Naive B cell (primary cell): ENCODE data around the gene AHSP. TPM values are rescaled to one million over a fixed set of nuclear protein-coding genes. Genes with fewer than 3 reads are reported as not detected.
"Not testable (repeated sequence)": the region's sequence is repeated elsewhere in the genome, so short reads cannot be mapped to it uniquely, and the experiment has no call there.

Experiments used
- ATAC-seq, 2 donors: fragments of 150-1000 bp; cut with Tn5 transposase; 2 replicates each; pipeline ENCODE4 v1.10.0; 2021; ENCODE audit warnings: low read depth in 2 of 2, mild to moderate bottlenecking in 2 of 2, moderate library complexity in 2 of 2
- DNase-seq: peaks from one replicate; pipeline ENCODE4 v3.0.0; 2022
- H3K27ac Mint-ChIP-seq, 6 donors: one replicate each; pipeline ENCODE4 v1.8.0; 2020 to 2022; ENCODE audit warnings: mild to moderate bottlenecking in 6 of 6, mixed read lengths in 6 of 6, moderate library complexity in 5 of 6, inconsistent platforms in 2 of 6
- H3K27me3 Mint-ChIP-seq, 3 donors: one replicate each; pipeline ENCODE4 v1.8.0; 2021 to 2022; ENCODE audit warnings: mixed read lengths in 3 of 3, mild to moderate bottlenecking in 1 of 3
- H3K36me3 Mint-ChIP-seq, 2 donors: one replicate each; pipeline ENCODE4 v1.8.0; 2020 to 2022; ENCODE audit warnings: mixed read lengths in 2 of 2, inconsistent platforms in 1 of 2, mild to moderate bottlenecking in 1 of 2
- H3K4me1 Mint-ChIP-seq, 3 donors: one replicate each; pipeline ENCODE4 v1.8.0; 2020 to 2022; ENCODE audit warnings: mixed read lengths in 3 of 3, inconsistent platforms in 1 of 3, mild to moderate bottlenecking in 1 of 3, moderate library complexity in 1 of 3
- H3K4me3 Mint-ChIP-seq, 8 donors: one replicate each; pipeline ENCODE4 v1.8.0; 2020 to 2022; ENCODE audit warnings: mild to moderate bottlenecking in 8 of 8, mixed read lengths in 8 of 8, moderate library complexity in 8 of 8, inconsistent platforms in 2 of 8
- H3K9me3 Mint-ChIP-seq, 7 donors: one replicate each; pipeline ENCODE4 v1.8.0; 2020 to 2022; ENCODE audit warnings: mixed read lengths in 7 of 7, mild to moderate bottlenecking in 5 of 7, inconsistent platforms in 2 of 7, moderate library complexity in 1 of 7
- polyA plus RNA-seq, 6 donors: library from polyadenylated mRNA; unstranded; fragments of 300-500 nt; fragmentation: Illumina TruSeq; gene quantifications; one replicate each; pipeline ENCODE4 v1.2.3, GENCODE V29; 2021; ENCODE audit warnings: low read depth in 6 of 6

Gene AHSP
- polyA plus RNA-seq, 6 donors from 2014 or later, result not detected

- DNase-seq (no peak), ATAC-seq (no peak)
- H3K4me1 Mint-ChIP-seq, result peaks cover 0 to 2% (median 2%) of the 10 kb centered on the region in 3 donors
- no peak overlapping the region for H3K4me3 Mint-ChIP-seq
- no peak overlapping the region for H3K27ac Mint-ChIP-seq
- peaks cover 30 to 65% (median 42%) of the 10 kb centered on the region in 3 donors for H3K27me3 Mint-ChIP-seq
- peaks cover 0 to 23% of the 10 kb centered on the region in 2 donors for H3K36me3 Mint-ChIP-seq
- peaks cover 11 to 45% (median 26%) of the 10 kb centered on the region in 7 donors for H3K9me3 Mint-ChIP-seq
Observed at GRCh38 chr16:31542763-31543162, 15.1 kb downstream of the AHSP start.

GRCh38 chr16:31561426-31562233 lies 33.9 kb downstream of the AHSP start:
- DNase-seq (no peak), ATAC-seq (no peak)
- H3K4me3 Mint-ChIP-seq, result no peak overlapping the region
- H3K36me3 Mint-ChIP-seq, result no peaks in the 10 kb centered on the region
- H3K9me3 Mint-ChIP-seq, result peaks cover 0 to 2% (median 0%) of the 10 kb centered on the region in 7 donors
- peaks cover 0 to 2% (median 0%) of the 10 kb centered on the region in 3 donors for H3K4me1 Mint-ChIP-seq
- H3K27ac Mint-ChIP-seq, result no peak overlapping the region
- H3K27me3 Mint-ChIP-seq, result peaks cover 20 to 43% (median 25%) of the 10 kb centered on the region in 3 donors

- Mint-ChIP-seq H3K27me3 (peaks cover 55 to 71% (median 56%) of the 10 kb centered on the region in 3 donors), H3K27ac (no peak overlapping the region), H3K4me1 (peaks cover 8 to 15% (median 12%) of the 10 kb centered on the region in 3 donors), H3K36me3 (peaks cover 0 to 4% of the 10 kb centered on the region in 2 donors), H3K4me3 (peak overlapping the region in 7 of 8 donors; percentile 1 to 77 (median 42)), H3K9me3 (peaks cover 0 to 23% (median 3%) of the 10 kb centered on the region in 7 donors)
- DNase-seq, result no peak
- ATAC-seq, result no peak
Observed at GRCh38 chr16:31568577-31569359, 41.1 kb downstream of the AHSP start.

GRCh38 chr16:31569360-31569717 lies 41.6 kb downstream of the AHSP start:
- no peak overlapping the region for H3K27ac Mint-ChIP-seq
- H3K9me3 Mint-ChIP-seq, result peaks cover 0 to 23% (median 3%) of the 10 kb centered on the region in 7 donors
- H3K36me3 Mint-ChIP-seq, result peaks cover 0 to 4% of the 10 kb centered on the region in 2 donors
- H3K4me3 Mint-ChIP-seq, result peak overlapping the region in 2 of 8 donors; percentile 74 to 77
- peaks cover 8 to 15% (median 12%) of the 10 kb centered on the region in 3 donors for H3K4me1 Mint-ChIP-seq
- DNase-seq, result no peak
- ATAC-seq, result no peak
- H3K27me3 Mint-ChIP-seq, result peaks cover 57 to 66% (median 57%) of the 10 kb centered on the region in 3 donors

GRCh38 chr16:31572821-31573220 lies 45.1 kb downstream of the AHSP start:
- DNase-seq (no peak), ATAC-seq (no peak)
- H3K27me3 Mint-ChIP-seq, result peaks cover 43 to 64% (median 62%) of the 10 kb centered on the region in 3 donors
- H3K9me3 Mint-ChIP-seq, result peaks cover 6 to 41% (median 22%) of the 10 kb centered on the region in 7 donors
- H3K36me3 Mint-ChIP-seq, result peaks cover 11 to 14% of the 10 kb centered on the region in 2 donors
- H3K27ac Mint-ChIP-seq, result no peak overlapping the region
- H3K4me1 Mint-ChIP-seq, result peaks cover 8 to 15% (median 12%) of the 10 kb centered on the region in 3 donors
- H3K4me3 Mint-ChIP-seq, result no peak overlapping the region

GRCh38 chr16:31574159-31574558 lies 46.5 kb downstream of the AHSP start:
- not testable (repeated sequence) for DNase-seq, ATAC-seq, H3K27ac Mint-ChIP-seq, H3K4me3 Mint-ChIP-seq, H3K4me1 Mint-ChIP-seq
- peaks cover 36 to 55% (median 49%) of the 10 kb centered on the region in 3 donors for H3K27me3 Mint-ChIP-seq
- peaks cover 17 to 27% of the 10 kb centered on the region in 2 donors for H3K36me3 Mint-ChIP-seq
- H3K9me3 Mint-ChIP-seq, result peaks cover 11 to 55% (median 34%) of the 10 kb centered on the region in 7 donors

GRCh38 chr16:31577411-31577810 lies 49.7 kb downstream of the AHSP start:
- no peak for DNase-seq
- peaks cover 24 to 38% of the 10 kb centered on the region in 2 donors for H3K36me3 Mint-ChIP-seq
- H3K4me1 Mint-ChIP-seq, result peaks cover 0 to 7% (median 0%) of the 10 kb centered on the region in 3 donors
- peaks cover 18 to 71% (median 54%) of the 10 kb centered on the region in 7 donors for H3K9me3 Mint-ChIP-seq
- H3K27ac Mint-ChIP-seq, result no peak overlapping the region
- ATAC-seq, result no peak
- H3K4me3 Mint-ChIP-seq, result no peak overlapping the region
- H3K27me3 Mint-ChIP-seq, result peaks cover 18 to 28% (median 25%) of the 10 kb centered on the region in 3 donors

Other genes starting within 250 kb of the AHSP start
- gene ITGAX, start 172.7 kb upstream of the AHSP start, polyA plus RNA-seq, result 1 to 10 TPM in 2 of 6 donors, under 1 TPM in 2, not detected in 2; 0.57 to 1.1 (median 0.91) TPM
- not detected for gene ITGAD, start 134.6 kb upstream of the AHSP start, polyA plus RNA-seq
- not detected for gene COX6A2, start 99.5 kb upstream of the AHSP start, polyA plus RNA-seq
- under 1 TPM in 1 of 6 donors, not detected in 5; 0.33 TPM for gene ZNF843, start 85.1 kb upstream of the AHSP start, polyA plus RNA-seq
- gene ARMC5, start 68.4 kb upstream of the AHSP start, polyA plus RNA-seq, result 1 to 10 TPM; 4.2 to 8.2 (median 6.1) TPM
- 1 to 10 TPM in 2 of 6 donors, under 1 TPM in 2, not detected in 2; 0.57 to 1.4 (median 0.94) TPM for gene TGFB1I1, start 55.7 kb upstream of the AHSP start, polyA plus RNA-seq
- under 1 TPM in 3 of 6 donors, not detected in 3; 0.15 to 0.20 (median 0.18) TPM for gene SLC5A2, start 44.8 kb upstream of the AHSP start, polyA plus RNA-seq
- gene RUSF1, start 19.5 kb upstream of the AHSP start, polyA plus RNA-seq, result 10 to 100 TPM; 12.6 to 25.3 (median 21.2) TPM